ENCODE data around the gene MCAM. TPM values are rescaled to one million over a fixed set of nuclear protein-coding genes. Genes with fewer than 3 reads are reported as not detected.
A peak's percentile ranks its signal among the peaks of the same experiment; 100 is the strongest.

The MCAM gene, protein sequence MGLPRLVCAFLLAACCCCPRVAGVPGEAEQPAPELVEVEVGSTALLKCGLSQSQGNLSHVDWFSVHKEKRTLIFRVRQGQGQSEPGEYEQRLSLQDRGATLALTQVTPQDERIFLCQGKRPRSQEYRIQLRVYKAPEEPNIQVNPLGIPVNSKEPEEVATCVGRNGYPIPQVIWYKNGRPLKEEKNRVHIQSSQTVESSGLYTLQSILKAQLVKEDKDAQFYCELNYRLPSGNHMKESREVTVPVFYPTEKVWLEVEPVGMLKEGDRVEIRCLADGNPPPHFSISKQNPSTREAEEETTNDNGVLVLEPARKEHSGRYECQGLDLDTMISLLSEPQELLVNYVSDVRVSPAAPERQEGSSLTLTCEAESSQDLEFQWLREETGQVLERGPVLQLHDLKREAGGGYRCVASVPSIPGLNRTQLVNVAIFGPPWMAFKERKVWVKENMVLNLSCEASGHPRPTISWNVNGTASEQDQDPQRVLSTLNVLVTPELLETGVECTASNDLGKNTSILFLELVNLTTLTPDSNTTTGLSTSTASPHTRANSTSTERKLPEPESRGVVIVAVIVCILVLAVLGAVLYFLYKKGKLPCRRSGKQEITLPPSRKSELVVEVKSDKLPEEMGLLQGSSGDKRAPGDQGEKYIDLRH
- total RNA-seq = 563 and 601 TPM in 2 replicates

DNA sequence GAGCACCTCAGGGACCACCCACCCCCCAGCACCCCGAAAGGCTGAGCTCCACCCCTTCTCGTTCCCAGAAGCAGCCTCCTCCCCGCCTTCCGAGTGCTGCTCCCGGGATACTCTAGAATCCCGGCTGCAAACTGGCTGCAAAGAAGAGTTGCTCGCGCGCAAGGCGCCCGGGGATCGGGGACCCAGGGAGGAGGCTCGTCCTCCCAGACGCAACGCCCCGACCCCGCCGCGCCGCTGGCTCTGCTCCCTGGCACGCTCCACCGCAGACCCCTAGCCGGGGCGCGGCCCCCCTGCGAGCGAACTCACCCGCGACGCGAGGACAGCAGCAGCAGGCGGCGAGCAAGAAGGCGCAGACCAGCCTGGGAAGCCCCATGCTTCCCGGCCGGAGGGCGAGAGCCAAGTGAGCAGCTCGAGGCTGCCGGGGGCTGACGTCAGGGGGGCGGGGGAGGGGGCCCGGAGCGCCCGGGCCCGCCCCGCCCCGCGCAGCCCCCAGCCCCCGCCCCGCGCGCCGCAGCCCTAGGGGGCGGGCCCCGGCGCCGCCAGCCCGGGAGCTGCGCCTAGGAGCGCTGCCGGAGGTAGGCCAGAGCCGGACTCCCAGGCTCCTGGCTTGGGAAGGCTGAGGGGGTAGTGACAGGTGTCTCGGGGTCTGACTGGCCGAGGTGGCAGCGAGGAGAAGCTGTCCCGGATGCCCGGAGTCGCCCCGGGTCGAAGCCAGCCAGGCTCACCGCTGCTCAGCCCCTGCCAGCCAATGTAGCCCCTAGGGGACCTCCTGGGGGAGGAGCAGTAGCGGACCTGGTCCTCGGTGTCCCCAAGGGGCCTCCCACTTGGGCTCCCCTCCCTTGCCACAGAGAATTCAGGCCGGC is at the start of gene MCAM:
TSS of gene MCAM (minus strand) at position 402 of the 863 bp plus-strand sequence. CDS start at position 373, 29 bp downstream.
- H3K4me3 ChIP-seq (ENCODE audit: low read depth, low read length) = peak within 1 kb of the TSS; percentile 75
- H3K27me3 ChIP-seq (ENCODE audit: control insufficient read depth, insufficient read depth, low read length) = no peaks in the 10 kb centered on the region
- TF ChIP-seq, protein P1, sequence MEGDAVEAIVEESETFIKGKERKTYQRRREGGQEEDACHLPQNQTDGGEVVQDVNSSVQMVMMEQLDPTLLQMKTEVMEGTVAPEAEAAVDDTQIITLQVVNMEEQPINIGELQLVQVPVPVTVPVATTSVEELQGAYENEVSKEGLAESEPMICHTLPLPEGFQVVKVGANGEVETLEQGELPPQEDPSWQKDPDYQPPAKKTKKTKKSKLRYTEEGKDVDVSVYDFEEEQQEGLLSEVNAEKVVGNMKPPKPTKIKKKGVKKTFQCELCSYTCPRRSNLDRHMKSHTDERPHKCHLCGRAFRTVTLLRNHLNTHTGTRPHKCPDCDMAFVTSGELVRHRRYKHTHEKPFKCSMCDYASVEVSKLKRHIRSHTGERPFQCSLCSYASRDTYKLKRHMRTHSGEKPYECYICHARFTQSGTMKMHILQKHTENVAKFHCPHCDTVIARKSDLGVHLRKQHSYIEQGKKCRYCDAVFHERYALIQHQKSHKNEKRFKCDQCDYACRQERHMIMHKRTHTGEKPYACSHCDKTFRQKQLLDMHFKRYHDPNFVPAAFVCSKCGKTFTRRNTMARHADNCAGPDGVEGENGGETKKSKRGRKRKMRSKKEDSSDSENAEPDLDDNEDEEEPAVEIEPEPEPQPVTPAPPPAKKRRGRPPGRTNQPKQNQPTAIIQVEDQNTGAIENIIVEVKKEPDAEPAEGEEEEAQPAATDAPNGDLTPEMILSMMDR (IDR thresholded peaks at IDR 0.05; ENCODE audit: insufficient read depth, low read length, poor library complexity, severe bottlenecking) = no peak
- no peaks in the 10 kb centered on the region for H3K36me3 ChIP-seq (ENCODE audit: control insufficient read depth, insufficient read depth, low read length)
- DNase-seq (ENCODE audit: low read depth) = no peak

DNA sequence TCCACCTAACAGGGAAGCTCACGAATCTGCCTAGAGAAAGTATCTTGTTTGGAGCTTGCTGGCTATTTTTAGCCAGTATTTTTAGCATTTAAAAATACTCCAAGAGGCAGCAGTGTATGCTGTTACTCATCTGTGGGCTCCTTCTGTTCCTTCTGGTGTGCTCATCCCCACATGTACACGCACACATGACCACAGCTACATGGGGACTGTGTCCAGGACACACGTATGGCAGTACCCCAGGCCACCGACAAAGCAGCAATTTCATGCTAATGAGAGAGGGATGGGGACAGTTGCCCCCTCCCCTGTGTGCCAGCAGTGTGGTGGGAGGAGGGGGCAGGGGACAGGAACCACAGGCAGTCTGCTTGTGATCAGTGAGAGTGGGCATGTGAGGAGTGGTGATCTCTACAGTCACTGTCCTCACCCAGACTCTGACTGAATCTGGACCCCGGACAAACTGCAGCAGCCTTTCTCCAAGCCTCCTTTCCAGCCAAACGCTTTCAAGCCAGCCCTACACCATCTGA is 48.2 kb upstream of the MCAM start:
- Histone ChIP-seq H3K4me3 (ENCODE audit: low read depth, low read length) (no peak overlapping the region), H3K27me3 (ENCODE audit: control insufficient read depth, insufficient read depth, low read length) (peaks cover 6% of the 10 kb centered on the region), H3K36me3 (ENCODE audit: control insufficient read depth, insufficient read depth, low read length) (no peaks in the 10 kb centered on the region)
- no peak for DNase-seq (ENCODE audit: low read depth)
- TF ChIP-seq, protein P1 (IDR thresholded peaks at IDR 0.05; ENCODE audit: insufficient read depth, low read length, poor library complexity, severe bottlenecking) = no peak

DNA sequence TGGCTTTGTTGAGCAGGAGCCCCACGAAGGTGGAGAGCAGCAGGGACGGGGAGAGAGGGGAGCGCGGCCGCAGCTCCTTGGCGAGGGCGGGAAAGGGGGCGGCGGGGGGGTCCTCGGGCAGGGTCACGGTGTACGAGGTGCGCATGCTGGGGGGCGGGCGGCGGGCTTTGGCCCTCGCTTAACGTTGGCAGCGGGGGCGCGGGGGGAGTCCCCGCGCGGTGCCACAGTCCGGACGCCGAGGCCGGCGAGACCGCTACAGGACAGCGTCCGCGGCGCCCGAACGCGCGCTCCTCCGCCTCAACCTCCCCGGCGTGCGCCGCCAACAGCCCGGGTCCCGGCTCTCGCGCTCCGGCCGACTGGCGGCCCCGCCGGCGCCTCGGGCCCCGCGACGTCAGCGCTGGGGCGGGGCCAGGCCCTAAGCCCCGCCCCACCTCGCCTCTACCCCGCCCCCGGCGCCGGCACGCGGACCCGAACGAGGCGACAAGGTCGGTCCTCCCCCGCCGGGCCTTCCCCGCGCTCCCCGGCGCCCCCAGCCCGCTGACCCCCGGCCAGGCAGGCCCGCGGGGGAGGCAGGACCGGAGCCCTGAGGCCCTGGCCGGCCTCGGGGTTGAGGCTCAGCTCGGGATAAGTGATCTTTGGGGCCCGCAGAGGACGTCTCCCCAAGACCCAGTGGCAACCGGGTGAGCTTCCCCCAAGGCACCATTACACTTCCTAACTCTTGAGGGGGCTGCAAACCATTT is 47.1 kb upstream of the MCAM start:
- Histone ChIP-seq H3K36me3 (ENCODE audit: control insufficient read depth, insufficient read depth, low read length) (no peaks in the 10 kb centered on the region), H3K27me3 (ENCODE audit: control insufficient read depth, insufficient read depth, low read length) (peaks cover 6% of the 10 kb centered on the region), H3K4me3 (ENCODE audit: low read depth, low read length) (peak overlapping the region; percentile 36)
- TF ChIP-seq, protein P1 (IDR thresholded peaks at IDR 0.05; ENCODE audit: insufficient read depth, low read length, poor library complexity, severe bottlenecking) = no peak
- DNase-seq (ENCODE audit: low read depth) = no peak

DNA sequence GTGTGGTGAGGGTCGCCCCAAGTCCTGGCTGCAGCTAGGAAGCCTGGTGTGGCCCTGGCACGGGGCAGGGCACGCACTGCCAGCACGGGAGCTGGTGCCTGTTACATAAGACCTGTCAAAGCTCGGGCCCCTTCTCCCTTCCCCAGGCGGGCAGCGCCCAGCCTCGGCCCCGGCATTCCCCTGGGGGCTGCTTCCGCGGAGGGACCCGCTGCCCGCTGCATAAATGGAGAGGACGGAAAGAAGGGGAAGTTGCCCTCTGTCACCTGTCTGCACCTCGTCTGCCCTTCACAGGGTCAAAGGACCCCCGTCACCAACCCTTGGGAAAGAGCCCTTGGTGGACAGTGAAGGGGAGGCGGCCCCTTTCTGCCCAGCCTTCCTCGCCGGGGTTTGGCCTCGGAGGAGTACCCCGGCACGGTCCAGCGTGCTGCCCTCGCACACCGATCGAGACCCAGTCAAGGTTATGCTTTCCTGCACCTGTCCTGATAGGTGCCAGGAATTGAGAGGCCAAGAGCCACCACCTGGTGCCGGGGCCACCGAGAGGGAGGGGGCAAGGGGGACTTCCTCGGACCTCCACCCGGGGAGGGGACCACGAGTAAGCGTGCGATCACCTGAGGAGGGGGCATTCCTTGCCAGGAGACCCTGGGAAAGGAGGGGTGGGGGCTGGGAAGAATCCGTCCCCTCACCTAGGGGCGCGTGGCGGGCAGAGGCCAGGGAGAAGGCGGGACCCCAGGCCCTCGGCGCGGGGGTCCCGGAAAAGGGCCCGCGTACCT is 46.3 kb upstream of the MCAM start:
- Histone ChIP-seq H3K27me3 (ENCODE audit: control insufficient read depth, insufficient read depth, low read length) (peaks cover 6% of the 10 kb centered on the region), H3K4me3 (ENCODE audit: low read depth, low read length) (peak overlapping the region; percentile 36), H3K36me3 (ENCODE audit: control insufficient read depth, insufficient read depth, low read length) (no peaks in the 10 kb centered on the region)
- TF ChIP-seq, protein P1 (IDR thresholded peaks at IDR 0.05; ENCODE audit: insufficient read depth, low read length, poor library complexity, severe bottlenecking) = no peak
- DNase-seq (ENCODE audit: low read depth) = no peak

DNA sequence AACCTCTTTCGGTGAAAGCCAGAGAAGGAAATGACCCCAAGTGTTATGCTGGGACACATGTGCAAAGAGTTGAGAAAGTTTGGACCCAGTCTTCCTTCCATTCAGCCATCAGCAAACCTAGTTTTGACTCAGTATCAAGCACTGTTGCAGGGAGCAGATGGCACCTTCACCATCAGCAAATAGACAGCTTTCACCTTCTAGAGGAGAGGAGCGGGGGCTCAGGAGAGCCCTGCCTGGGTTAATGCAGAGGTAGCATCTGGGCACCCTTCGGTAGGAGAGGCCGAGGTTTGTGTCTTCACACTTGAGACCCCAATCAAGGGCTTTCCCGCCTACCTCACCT is 45.8 kb upstream of the MCAM start:
- DNase-seq (ENCODE audit: low read depth) = no peak
- Histone ChIP-seq H3K4me3 (ENCODE audit: low read depth, low read length) (no peak overlapping the region), H3K27me3 (ENCODE audit: control insufficient read depth, insufficient read depth, low read length) (peaks cover 6% of the 10 kb centered on the region), H3K36me3 (ENCODE audit: control insufficient read depth, insufficient read depth, low read length) (no peaks in the 10 kb centered on the region)
- TF ChIP-seq, protein P1 (IDR thresholded peaks at IDR 0.05; ENCODE audit: insufficient read depth, low read length, poor library complexity, severe bottlenecking) = no peak
